ENCODE results near the gene SLC1A5.

Gene SLC1A5

GRCh38 chr19:46759206-46759605 is 29.2 kb downstream of the SLC1A5 start:
- H3K27ac ChIP-seq (ENCODE audit: insufficient read depth, low read length, poor library complexity, severe bottlenecking) = no peak overlapping the region
- no peaks in the 10 kb centered on the region for H3K27me3 ChIP-seq (replicated peaks; ENCODE audit: control insufficient read depth, insufficient read depth, low read length, poor library complexity, severe bottlenecking)
- H3K9me3 ChIP-seq (ENCODE audit: control insufficient read depth, low read length) = no peaks in the 10 kb centered on the region
- H3K4me1 ChIP-seq (ENCODE audit: control insufficient read depth, insufficient read depth, low read length, poor library complexity, severe bottlenecking) = peaks cover 2% of the 10 kb centered on the region
- H3K4me3 ChIP-seq (ENCODE audit: insufficient read depth, low read depth, low read length, poor library complexity, severe bottlenecking) = no peak overlapping the region
- peaks cover 6% of the 10 kb centered on the region for H3K36me3 ChIP-seq (ENCODE audit: control insufficient read depth, insufficient read depth, low read length)
- no peak for DNase-seq

- no peak for DNase-seq
- H3K36me3 ChIP-seq (ENCODE audit: control insufficient read depth, insufficient read depth, low read length) = peaks cover 6% of the 10 kb centered on the region
- H3K4me1 ChIP-seq (ENCODE audit: control insufficient read depth, insufficient read depth, low read length, poor library complexity, severe bottlenecking) = peaks cover 2% of the 10 kb centered on the region
- no peak overlapping the region for H3K4me3 ChIP-seq (ENCODE audit: insufficient read depth, low read depth, low read length, poor library complexity, severe bottlenecking)
- H3K27me3 ChIP-seq (replicated peaks; ENCODE audit: control insufficient read depth, insufficient read depth, low read length, poor library complexity, severe bottlenecking) = no peaks in the 10 kb centered on the region
- no peaks in the 10 kb centered on the region for H3K9me3 ChIP-seq (ENCODE audit: control insufficient read depth, low read length)
- H3K27ac ChIP-seq (ENCODE audit: insufficient read depth, low read length, poor library complexity, severe bottlenecking) = no peak overlapping the region
These were observed 31.9 kb downstream of the SLC1A5 start for GRCh38 chr19:46756544-46756888.

DNA sequence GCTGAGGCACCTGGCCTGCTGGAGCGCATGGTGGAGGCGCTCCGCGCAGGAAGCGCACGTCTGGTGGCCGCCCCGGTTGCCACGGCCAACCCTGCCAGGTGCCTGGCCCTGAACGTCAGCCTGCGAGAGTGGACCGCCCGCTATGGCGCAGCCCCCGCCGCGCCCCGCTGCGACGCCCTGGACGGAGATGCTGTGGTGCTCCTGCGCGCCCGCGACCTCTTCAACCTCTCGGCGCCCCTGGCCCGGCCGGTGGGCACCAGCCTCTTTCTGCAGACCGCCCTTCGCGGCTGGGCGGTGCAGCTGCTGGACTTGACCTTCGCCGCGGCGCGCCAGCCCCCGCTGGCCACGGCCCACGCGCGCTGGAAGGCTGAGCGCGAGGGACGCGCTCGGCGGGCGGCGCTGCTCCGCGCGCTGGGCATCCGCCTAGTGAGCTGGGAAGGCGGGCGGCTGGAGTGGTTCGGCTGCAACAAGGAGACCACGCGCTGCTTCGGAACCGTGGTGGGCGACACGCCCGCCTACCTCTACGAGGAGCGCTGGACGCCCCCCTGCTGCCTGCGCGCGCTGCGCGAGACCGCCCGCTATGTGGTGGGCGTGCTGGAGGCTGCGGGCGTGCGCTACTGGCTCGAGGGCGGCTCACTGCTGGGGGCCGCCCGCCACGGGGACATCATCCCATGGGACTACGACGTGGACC is 32.4 kb downstream of the SLC1A5 start:
- no peaks in the 10 kb centered on the region for H3K27me3 ChIP-seq (replicated peaks; ENCODE audit: control insufficient read depth, insufficient read depth, low read length, poor library complexity, severe bottlenecking)
- no peaks in the 10 kb centered on the region for H3K9me3 ChIP-seq (ENCODE audit: control insufficient read depth, low read length)
- no peak for DNase-seq
- H3K4me1 ChIP-seq (ENCODE audit: control insufficient read depth, insufficient read depth, low read length, poor library complexity, severe bottlenecking) = peaks cover 2% of the 10 kb centered on the region
- no peak overlapping the region for H3K4me3 ChIP-seq (ENCODE audit: insufficient read depth, low read depth, low read length, poor library complexity, severe bottlenecking)
- peaks cover 6% of the 10 kb centered on the region for H3K36me3 ChIP-seq (ENCODE audit: control insufficient read depth, insufficient read depth, low read length)
- H3K27ac ChIP-seq (ENCODE audit: insufficient read depth, low read length, poor library complexity, severe bottlenecking) = no peak overlapping the region

DNA sequence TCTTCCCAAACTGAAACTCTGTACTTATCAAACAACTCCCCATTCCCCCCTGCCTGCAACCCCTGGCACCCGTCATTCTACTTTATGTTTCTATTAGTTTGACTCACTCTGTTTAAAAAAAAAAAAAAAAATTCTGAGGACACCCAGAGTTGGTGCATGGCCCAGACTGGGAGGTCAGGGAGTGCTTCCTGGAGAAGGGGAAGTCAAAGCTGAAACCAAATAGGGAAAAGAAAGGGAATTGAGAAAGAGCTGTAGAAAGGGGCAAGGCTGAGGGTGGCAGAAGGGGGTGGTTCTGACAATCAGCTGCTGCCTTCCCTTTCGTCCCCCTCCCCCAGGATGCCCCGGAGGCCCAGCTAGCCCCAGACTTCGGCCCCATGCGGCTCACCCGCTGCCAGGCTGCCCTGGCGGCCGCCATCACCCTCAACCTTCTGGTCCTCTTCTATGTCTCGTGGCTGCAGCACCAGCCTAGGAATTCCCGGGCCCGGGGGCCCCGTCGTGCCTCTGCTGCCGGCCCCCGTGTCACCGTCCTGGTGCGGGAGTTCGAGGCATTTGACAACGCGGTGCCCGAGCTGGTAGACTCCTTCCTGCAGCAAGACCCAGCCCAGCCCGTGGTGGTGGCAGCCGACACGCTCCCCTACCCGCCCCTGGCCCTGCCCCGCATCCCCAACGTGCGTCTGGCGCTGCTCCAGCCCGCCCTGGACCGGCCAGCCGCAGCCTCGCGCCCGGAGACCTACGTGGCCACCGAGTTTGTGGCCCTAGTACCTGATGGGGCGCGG is 33.1 kb downstream of the SLC1A5 start:
- DNase-seq = no peak
- H3K36me3 ChIP-seq (ENCODE audit: control insufficient read depth, insufficient read depth, low read length) = peaks cover 6% of the 10 kb centered on the region
- no peaks in the 10 kb centered on the region for H3K9me3 ChIP-seq (ENCODE audit: control insufficient read depth, low read length)
- no peak overlapping the region for H3K4me3 ChIP-seq (ENCODE audit: insufficient read depth, low read depth, low read length, poor library complexity, severe bottlenecking)
- no peak overlapping the region for H3K27ac ChIP-seq (ENCODE audit: insufficient read depth, low read length, poor library complexity, severe bottlenecking)
- peaks cover 2% of the 10 kb centered on the region for H3K4me1 ChIP-seq (ENCODE audit: control insufficient read depth, insufficient read depth, low read length, poor library complexity, severe bottlenecking)
- no peaks in the 10 kb centered on the region for H3K27me3 ChIP-seq (replicated peaks; ENCODE audit: control insufficient read depth, insufficient read depth, low read length, poor library complexity, severe bottlenecking)

DNA sequence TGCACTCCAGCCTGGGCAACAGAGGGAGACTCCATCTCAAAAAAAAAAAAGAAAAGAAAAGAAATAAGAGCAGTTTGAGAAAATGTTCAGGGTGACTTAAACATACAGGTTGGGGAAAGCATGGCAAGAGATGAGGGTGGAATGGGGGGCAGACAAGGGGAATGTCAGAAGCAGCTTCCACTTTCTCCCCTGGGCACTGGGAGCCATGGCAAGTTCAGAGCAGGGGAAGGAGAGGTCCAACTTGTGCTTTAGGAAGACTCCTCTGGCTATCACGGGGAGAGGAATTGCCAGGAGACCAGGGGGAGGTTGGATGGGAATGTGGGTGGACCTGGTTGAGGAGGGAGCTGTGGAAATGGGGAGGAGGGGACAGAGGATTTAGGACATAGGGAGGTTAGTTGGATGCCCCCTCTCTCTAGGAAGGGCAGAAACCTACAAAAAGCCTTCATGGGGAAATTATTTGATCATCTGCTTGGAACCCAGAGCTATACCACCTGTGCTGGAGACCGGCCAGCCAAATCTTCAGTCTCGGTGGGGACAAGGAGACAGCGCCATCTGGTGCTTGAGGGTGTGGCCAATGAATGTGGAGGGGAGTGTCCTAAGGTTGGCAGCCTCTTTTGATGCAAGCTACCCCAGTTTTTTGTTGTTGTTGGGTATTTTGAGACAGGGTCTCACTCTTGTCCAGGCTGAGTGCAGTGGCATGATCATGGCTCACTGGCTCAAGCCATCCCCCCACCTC is 34.8 kb downstream of the SLC1A5 start:
- H3K4me1 ChIP-seq (ENCODE audit: control insufficient read depth, insufficient read depth, low read length, poor library complexity, severe bottlenecking) = peaks cover 2% of the 10 kb centered on the region
- DNase-seq = peak; percentile 40 to 55 (median 50)
- no peak overlapping the region for H3K27ac ChIP-seq (ENCODE audit: insufficient read depth, low read length, poor library complexity, severe bottlenecking)
- no peak overlapping the region for H3K4me3 ChIP-seq (ENCODE audit: insufficient read depth, low read depth, low read length, poor library complexity, severe bottlenecking)
- H3K36me3 ChIP-seq (ENCODE audit: control insufficient read depth, insufficient read depth, low read length) = peaks cover 6% of the 10 kb centered on the region
- H3K9me3 ChIP-seq (ENCODE audit: control insufficient read depth, low read length) = no peaks in the 10 kb centered on the region
- no peaks in the 10 kb centered on the region for H3K27me3 ChIP-seq (replicated peaks; ENCODE audit: control insufficient read depth, insufficient read depth, low read length, poor library complexity, severe bottlenecking)

DNA sequence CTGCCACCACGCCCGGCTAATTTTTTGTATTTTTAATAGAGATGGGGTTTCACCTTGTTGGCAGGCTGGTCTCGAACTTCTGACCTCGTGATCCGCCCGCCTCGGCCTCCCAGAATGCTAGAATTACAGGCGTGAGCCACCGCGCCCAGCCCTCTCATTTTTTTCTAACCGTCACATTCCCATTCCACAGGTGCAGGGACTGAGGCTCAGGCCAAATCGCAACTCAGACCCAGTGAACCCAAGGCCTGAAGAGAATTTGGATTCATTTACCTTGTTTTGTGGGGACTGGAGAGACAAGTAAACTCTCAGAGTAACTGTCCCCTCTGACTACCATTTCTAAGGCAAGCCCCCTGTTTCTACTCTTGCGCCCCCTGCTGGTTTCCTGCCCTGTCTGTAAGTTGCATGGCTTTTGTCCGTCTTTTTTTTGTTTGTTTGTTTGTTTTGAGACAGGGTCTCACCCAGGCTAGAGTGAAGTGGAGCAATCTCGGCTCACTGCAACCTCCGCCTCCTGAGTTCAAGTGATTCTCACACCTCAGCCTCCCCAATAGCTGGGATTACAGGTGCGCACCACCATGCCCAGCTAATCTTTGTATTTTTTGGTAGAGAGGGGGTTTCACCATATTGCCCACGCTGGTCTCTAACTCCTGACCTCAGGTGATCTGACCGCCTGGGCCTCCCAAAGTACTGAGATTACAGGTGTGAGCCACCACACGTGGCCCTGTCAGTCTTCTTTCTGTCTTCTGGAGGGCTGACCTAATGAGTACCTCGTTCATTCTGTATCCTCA is 39.9 kb downstream of the SLC1A5 start:
- Histone ChIP-seq H3K9me3 (ENCODE audit: control insufficient read depth, low read length) (no peaks in the 10 kb centered on the region), H3K36me3 (ENCODE audit: control insufficient read depth, insufficient read depth, low read length) (no peaks in the 10 kb centered on the region), H3K4me1 (ENCODE audit: control insufficient read depth, insufficient read depth, low read length, poor library complexity, severe bottlenecking) (peaks cover 23% of the 10 kb centered on the region), H3K27ac (ENCODE audit: insufficient read depth, low read length, poor library complexity, severe bottlenecking) (no peak overlapping the region), H3K4me3 (ENCODE audit: insufficient read depth, low read depth, low read length, poor library complexity, severe bottlenecking) (no peak overlapping the region), H3K27me3 (replicated peaks; ENCODE audit: control insufficient read depth, insufficient read depth, low read length, poor library complexity, severe bottlenecking) (no peaks in the 10 kb centered on the region)
- peak; percentile 30 to 63 (median 48) for DNase-seq

DNA sequence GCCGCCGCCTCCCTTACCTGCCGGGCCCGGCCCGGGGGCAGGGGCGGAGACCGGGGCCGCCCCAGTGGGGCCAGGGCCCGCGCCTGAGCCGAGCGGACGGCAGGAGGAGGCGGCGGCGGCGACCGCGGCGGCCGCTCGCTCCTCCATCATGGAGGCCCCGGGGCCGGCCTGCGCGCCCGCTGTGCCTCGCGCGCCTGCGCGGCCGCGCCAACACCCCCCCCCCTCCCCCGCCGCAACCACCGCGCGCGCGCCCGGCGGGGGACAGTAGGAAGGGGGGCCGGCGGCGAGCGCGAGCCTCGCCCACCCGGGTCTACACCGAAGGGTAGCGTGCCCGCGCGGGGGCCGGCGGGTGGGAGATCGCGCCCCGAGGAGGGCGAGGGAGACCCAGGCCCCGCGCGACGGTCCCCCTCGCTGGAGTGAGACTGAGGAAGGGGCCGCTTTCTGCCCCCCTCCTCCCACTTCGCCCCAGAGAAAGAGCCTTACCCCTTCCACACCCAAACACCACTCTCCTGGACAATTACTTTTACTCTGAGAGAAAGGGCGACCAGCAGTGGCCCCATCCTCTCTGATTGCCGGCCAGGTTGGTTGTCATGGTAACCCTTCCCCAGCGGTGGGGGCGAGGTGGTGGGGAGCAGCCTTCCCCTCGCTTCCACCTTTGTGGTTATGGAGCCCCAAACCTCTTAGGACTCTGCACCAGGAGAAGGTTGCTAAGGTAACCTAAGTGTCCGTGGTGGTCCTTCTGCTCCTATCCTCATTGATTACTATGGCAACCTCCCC is 41.9 kb downstream of the SLC1A5 start, which contains the start of gene STRN4:
TSS of gene STRN4 (minus strand) at position 170 of the 777 bp plus-strand sequence. CDS start at position 150, 20 bp downstream.
- Histone ChIP-seq H3K9me3 (ENCODE audit: control insufficient read depth, low read length) (no peaks in the 10 kb centered on the region), H3K27me3 (replicated peaks; ENCODE audit: control insufficient read depth, insufficient read depth, low read length, poor library complexity, severe bottlenecking) (no peaks in the 10 kb centered on the region), H3K36me3 (ENCODE audit: control insufficient read depth, insufficient read depth, low read length) (no peaks in the 10 kb centered on the region), H3K4me3 (ENCODE audit: insufficient read depth, low read depth, low read length, poor library complexity, severe bottlenecking) (peak within 1 kb of the TSS; percentile 90), H3K4me1 (ENCODE audit: control insufficient read depth, insufficient read depth, low read length, poor library complexity, severe bottlenecking) (peaks cover 23% of the 10 kb centered on the region), H3K27ac (ENCODE audit: insufficient read depth, low read length, poor library complexity, severe bottlenecking) (peak within 1 kb of the TSS; percentile 77)
- peak; percentile 30 to 52 (median 42) for DNase-seq

GRCh38 chr19:46745521-46746280 is 42.7 kb downstream of the SLC1A5 start, which contains the start of gene FKRP:
TSS of gene FKRP (plus strand) at chr19:46746057. CDS start at chr19:46755451, 9,394 bp downstream.
- Histone ChIP-seq H3K4me1 (ENCODE audit: control insufficient read depth, insufficient read depth, low read length, poor library complexity, severe bottlenecking) (peaks cover 23% of the 10 kb centered on the region), H3K36me3 (ENCODE audit: control insufficient read depth, insufficient read depth, low read length) (no peaks in the 10 kb centered on the region)
- peak in 1 of 3 donors; percentile 18 for DNase-seq

More at GRCh38 chr19:46745521-46746280, 42.7 kb downstream of the SLC1A5 start, which contains the start of gene FKRP:
- peak within 1 kb of the TSS; percentile 90 for H3K4me3 ChIP-seq (ENCODE audit: insufficient read depth, low read depth, low read length, poor library complexity, severe bottlenecking)
- no peaks in the 10 kb centered on the region for H3K27me3 ChIP-seq (replicated peaks; ENCODE audit: control insufficient read depth, insufficient read depth, low read length, poor library complexity, severe bottlenecking)
- H3K27ac ChIP-seq (ENCODE audit: insufficient read depth, low read length, poor library complexity, severe bottlenecking) = peak within 1 kb of the TSS; percentile 77
- no peaks in the 10 kb centered on the region for H3K9me3 ChIP-seq (ENCODE audit: control insufficient read depth, low read length)
